K562 (cell line): ENCODE results near the gene EML2. TPM values are rescaled to one million over a fixed set of nuclear protein-coding genes. Genes with fewer than 3 reads are reported as not detected.

Experiments used
- ATF6 ChIP-seq: sonication (generic); formaldehyde crosslinking; IDR thresholded peaks from 2 replicates; pipeline ENCODE4 v1.4.0; 2020; ENCODE audit warnings: mild to moderate bottlenecking, missing genetic modification reagents
- CC2D1A ChIP-seq: fragments of 450-650 bp; IDR thresholded peaks from 2 replicates; pipeline ENCODE4 v1.6.1; 2017; ENCODE audit warnings: mild to moderate bottlenecking
- CCNT2 ChIP-seq: IDR thresholded peaks from 2 replicates; pipeline ENCODE4 v1.6.1; 2011; ENCODE audit warnings: borderline replicate concordance, low read depth, mild to moderate bottlenecking, moderate library complexity, mixed read lengths, low read length; ENCODE audit not compliant: insufficient read length; ENCODE audit errors: extremely low read depth
- FOXA3 ChIP-seq, 2 experiments: fragments of 450-650 bp in 1 of 2; sonication (generic) in 1 of 2; formaldehyde crosslinking; IDR thresholded peaks in 1 of 2; conservative IDR thresholded peaks in 1 of 2; 2 replicates each; pipeline versions ENCODE4 v1.4.0 to v1.8.0; 2020 to 2022; ENCODE audit warnings: mild to moderate bottlenecking in 2 of 2, missing genetic modification reagents in 1 of 2
- GTF2F1 ChIP-seq: IDR thresholded peaks from 2 replicates; pipeline ENCODE4 v1.6.1; 2011; ENCODE audit warnings: low read depth, low read length, improper control_type of control experiment
- ILF3 ChIP-seq: fragments of 450-650 bp; IDR thresholded peaks from 2 replicates; pipeline ENCODE4 v1.6.1; 2018; ENCODE audit warnings: antibody characterized with exemption, mild to moderate bottlenecking, moderate library complexity, borderline replicate concordance
- KDM4B ChIP-seq, 2 experiments: fragments of 450-650 bp in 1 of 2; sonication (generic) in 1 of 2; IDR thresholded peaks; 2 replicates each; pipeline ENCODE4 v1.6.1; 2016 to 2017; ENCODE audit warnings: borderline replicate concordance in 2 of 2, antibody characterized with exemption in 1 of 2, low read depth in 1 of 2, mild to moderate bottlenecking in 1 of 2
- LARP7 ChIP-seq: fragments of 450-650 bp; IDR thresholded peaks from 2 replicates; pipeline ENCODE4 v1.6.1; 2016
- MXI1 ChIP-seq: IDR thresholded peaks from 2 replicates; pipeline ENCODE4 v1.6.1; 2011; ENCODE audit warnings: low read depth, mild to moderate bottlenecking, improper control_type of control experiment, low read length
- NR1H2 ChIP-seq: sonication (generic); formaldehyde crosslinking; IDR thresholded peaks from 2 replicates; pipeline ENCODE4 v1.4.0; 2020; ENCODE audit warnings: mild to moderate bottlenecking, missing genetic modification reagents
- NR4A1 ChIP-seq, 2 experiments: fragments of 250-450 bp in 1 of 2; fragments of 450-650 bp in 1 of 2; sonication (Bioruptor Pico) in 1 of 2; IDR thresholded peaks; 2 replicates each; pipeline versions ENCODE4 v1.4.0 to v1.6.1; 2016 to 2020; ENCODE audit warnings: mild to moderate bottlenecking in 2 of 2, missing compliant biosample characterization in 1 of 2, missing genetic modification characterization in 1 of 2, moderate library complexity in 1 of 2
- RBM17 ChIP-seq: fragments of 200-400 bp; formaldehyde crosslinking; IDR thresholded peaks from 2 replicates; pipeline ENCODE4 v1.6.1; 2017; ENCODE audit warnings: low read depth, mild to moderate bottlenecking, low read length, borderline replicate concordance
- ZNF668 ChIP-seq: fragments of 250-450 bp; sonication (Bioruptor Pico); IDR thresholded peaks from 2 replicates; pipeline ENCODE4 v1.8.0; 2022; ENCODE audit warnings: mild to moderate bottlenecking, inconsistent platforms
- polyA plus RNA-seq, 8 experiments: library from polyadenylated mRNA; depleted of rRNA in 4 of 8; stranded (reverse) in 5 of 8; unstranded in 3 of 8; fragments of >200 nt; fragmentation: Nextera tagmentation in 2 of 8; fragmentation: Illumina TruSeq in 1 of 8; extraction: Ambion mirVana in 2 of 8; extraction: Trizol in 1 of 8; gene quantifications; 2 replicates each; pipeline versions ENCODE4 v1.2.1 to v1.2.3, GENCODE V29; 2011 to 2014; ENCODE audit warnings: inconsistent platforms in 1 of 8, missing spikeins in 1 of 8
- total RNA-seq, 7 experiments: library from RNA; depleted of rRNA in 6 of 7; stranded (reverse); fragments of >200 nt in 6 of 7; fragmentation: Illumina TruSeq in 2 of 7; extraction: Trizol in 2 of 7; gene quantifications; 2 replicates each; pipeline versions ENCODE4 v1.2.1 to v1.2.3, GENCODE V29; 2011 to 2021; ENCODE audit warnings: low replicate concordance in 1 of 7
- TF ChIP-seq, protein P1 (sequence below): sonication (generic); formaldehyde crosslinking; IDR thresholded peaks from 2 replicates; pipeline ENCODE4 v1.8.0; 2023; ENCODE audit warnings: missing genetic modification reagents, mild to moderate bottlenecking, borderline replicate concordance
- TF ChIP-seq, protein P2 (sequence below): sonication (generic); formaldehyde crosslinking; IDR thresholded peaks from 2 replicates; pipeline ENCODE4 v1.8.0; 2022; ENCODE audit warnings: missing genetic modification reagents, mild to moderate bottlenecking, borderline replicate concordance

The EML2 gene
- total and polyA plus RNA-seq, 9 of the 15 experiments (the other 6 are each of a cell fraction or from before 2014, with no cell fraction given), result 2.6 to 69.6 (median 24.8) TPM

DNA sequence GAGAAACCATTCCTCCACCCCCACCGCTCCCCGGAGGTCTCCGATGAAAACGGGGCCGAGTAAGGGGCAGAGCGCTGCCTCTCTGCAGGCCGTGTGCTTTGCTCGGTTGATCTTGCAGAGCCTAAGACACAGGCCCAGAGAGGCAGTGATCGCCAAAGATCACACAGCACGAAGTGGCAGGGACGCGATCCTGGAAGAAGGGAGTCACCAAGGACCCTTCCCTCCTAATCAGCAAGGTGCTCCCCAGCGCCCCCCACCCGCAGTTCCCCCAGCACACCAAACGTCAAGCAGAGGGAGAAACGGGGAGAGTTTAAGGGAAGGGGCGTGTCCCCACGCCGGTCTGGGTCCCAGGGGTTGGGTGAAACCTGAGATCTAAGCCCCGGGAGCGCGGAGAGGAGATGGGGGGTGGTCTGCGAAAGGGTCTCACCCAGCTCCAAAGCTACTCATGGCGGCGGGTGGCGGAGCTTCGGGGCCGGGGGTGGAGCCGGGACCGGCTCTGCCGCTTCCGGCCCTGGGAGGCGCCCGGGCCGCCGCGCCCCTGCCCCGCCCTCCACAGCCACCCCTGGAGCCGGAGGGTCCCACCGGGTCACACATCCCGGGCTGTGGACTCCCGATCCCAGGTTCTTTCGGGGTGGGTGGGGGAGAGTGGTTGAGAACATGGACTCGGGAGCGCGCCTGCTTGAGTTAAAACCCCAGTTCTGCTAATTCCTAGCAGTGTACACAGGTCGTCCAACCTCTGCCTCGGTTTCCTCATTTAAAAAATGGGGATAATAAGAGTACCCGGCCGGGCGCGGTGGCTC is at the start of gene EML2 (continued):
- TF ChIP-seq, protein P1, sequence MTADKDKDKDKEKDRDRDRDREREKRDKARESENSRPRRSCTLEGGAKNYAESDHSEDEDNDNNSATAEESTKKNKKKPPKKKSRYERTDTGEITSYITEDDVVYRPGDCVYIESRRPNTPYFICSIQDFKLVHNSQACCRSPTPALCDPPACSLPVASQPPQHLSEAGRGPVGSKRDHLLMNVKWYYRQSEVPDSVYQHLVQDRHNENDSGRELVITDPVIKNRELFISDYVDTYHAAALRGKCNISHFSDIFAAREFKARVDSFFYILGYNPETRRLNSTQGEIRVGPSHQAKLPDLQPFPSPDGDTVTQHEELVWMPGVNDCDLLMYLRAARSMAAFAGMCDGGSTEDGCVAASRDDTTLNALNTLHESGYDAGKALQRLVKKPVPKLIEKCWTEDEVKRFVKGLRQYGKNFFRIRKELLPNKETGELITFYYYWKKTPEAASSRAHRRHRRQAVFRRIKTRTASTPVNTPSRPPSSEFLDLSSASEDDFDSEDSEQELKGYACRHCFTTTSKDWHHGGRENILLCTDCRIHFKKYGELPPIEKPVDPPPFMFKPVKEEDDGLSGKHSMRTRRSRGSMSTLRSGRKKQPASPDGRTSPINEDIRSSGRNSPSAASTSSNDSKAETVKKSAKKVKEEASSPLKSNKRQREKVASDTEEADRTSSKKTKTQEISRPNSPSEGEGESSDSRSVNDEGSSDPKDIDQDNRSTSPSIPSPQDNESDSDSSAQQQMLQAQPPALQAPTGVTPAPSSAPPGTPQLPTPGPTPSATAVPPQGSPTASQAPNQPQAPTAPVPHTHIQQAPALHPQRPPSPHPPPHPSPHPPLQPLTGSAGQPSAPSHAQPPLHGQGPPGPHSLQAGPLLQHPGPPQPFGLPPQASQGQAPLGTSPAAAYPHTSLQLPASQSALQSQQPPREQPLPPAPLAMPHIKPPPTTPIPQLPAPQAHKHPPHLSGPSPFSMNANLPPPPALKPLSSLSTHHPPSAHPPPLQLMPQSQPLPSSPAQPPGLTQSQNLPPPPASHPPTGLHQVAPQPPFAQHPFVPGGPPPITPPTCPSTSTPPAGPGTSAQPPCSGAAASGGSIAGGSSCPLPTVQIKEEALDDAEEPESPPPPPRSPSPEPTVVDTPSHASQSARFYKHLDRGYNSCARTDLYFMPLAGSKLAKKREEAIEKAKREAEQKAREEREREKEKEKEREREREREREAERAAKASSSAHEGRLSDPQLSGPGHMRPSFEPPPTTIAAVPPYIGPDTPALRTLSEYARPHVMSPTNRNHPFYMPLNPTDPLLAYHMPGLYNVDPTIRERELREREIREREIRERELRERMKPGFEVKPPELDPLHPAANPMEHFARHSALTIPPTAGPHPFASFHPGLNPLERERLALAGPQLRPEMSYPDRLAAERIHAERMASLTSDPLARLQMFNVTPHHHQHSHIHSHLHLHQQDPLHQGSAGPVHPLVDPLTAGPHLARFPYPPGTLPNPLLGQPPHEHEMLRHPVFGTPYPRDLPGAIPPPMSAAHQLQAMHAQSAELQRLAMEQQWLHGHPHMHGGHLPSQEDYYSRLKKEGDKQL, result no peak
- TF ChIP-seq, protein P2, sequence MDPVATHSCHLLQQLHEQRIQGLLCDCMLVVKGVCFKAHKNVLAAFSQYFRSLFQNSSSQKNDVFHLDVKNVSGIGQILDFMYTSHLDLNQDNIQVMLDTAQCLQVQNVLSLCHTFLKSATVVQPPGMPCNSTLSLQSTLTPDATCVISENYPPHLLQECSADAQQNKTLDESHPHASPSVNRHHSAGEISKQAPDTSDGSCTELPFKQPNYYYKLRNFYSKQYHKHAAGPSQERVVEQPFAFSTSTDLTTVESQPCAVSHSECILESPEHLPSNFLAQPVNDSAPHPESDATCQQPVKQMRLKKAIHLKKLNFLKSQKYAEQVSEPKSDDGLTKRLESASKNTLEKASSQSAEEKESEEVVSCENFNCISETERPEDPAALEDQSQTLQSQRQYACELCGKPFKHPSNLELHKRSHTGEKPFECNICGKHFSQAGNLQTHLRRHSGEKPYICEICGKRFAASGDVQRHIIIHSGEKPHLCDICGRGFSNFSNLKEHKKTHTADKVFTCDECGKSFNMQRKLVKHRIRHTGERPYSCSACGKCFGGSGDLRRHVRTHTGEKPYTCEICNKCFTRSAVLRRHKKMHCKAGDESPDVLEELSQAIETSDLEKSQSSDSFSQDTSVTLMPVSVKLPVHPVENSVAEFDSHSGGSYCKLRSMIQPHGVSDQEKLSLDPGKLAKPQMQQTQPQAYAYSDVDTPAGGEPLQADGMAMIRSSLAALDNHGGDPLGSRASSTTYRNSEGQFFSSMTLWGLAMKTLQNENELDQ (CRISPR knock-in tag), result no peak
- TF ChIP-seq FOXA3 (CRISPR knock-in tag; conservative IDR thresholded peaks at IDR 0.05 in 1 of 2, IDR thresholded peaks at IDR 0.05 in 1 of 2) (no peak), ZNF668 (CRISPR knock-in tag) (no peak), GTF2F1 (no peak), CC2D1A (no peak), MXI1 (0 out of 2 replicates have a peak, but pooled peaks have one; percentile 56), RBM17 (no peak), LARP7 (no peak), NR1H2 (CRISPR knock-in tag) (0 out of 2 replicates have a peak, but pooled peaks have one; percentile 50), NR4A1 (CRISPR knock-in tag; IDR thresholded peaks at IDR 0.05) (no peak), NR4A1 (tag; IDR thresholded peaks at IDR 0.05) (no peak), ATF6 (CRISPR knock-in tag) (no peak), KDM4B (IDR thresholded peaks at IDR 0.05; ENCODE audit: borderline replicate concordance in 2 of 2, low read depth in 1 of 2) (no peak), CCNT2 (peak; percentile 60), ILF3 (no peak)
